ENCODE measurements around the gene TSPAN3.

The TSPAN3 gene

DNA sequence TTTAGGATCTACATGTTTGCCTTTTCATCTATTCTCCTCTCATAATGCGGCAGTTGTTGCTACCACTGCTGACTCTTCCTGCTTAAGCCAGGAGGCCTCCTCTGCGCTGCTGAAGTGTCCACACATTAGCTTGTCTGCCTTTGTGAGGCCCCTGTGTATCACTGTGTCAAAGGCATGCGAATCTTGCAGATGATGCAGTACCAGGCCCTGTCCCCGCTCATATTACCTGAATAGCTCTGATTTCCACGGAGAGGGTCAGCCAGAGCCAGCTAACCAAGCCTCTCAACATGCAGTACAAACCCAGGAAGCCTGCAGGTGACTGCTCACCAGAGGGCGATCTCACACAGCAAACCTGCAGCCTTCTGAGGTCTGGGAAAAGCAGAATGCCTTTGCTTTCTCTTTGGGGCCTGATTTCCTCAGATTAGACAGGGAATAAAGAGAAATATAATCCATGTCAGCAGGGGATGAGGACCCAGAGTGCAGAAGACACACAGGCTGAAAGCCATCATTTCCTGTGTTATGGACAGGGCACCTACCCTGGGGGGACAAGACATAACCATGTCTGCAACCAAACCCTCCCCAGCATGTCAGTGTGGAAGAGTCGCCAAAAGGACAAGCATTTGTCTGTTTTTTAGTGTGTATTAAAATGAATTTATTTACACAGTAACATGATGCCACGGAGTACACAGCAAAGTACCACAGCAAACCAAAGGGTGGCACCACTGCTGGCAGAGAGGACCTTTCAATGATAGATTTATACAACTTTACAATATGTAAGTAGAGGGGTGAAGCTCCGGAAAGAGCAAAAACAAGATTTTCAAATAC lies 36.8 kb upstream of the TSPAN3 start:
- H3K27ac ChIP-seq, result peak overlapping the region; percentile 56
- TF ChIP-seq, protein P1, sequence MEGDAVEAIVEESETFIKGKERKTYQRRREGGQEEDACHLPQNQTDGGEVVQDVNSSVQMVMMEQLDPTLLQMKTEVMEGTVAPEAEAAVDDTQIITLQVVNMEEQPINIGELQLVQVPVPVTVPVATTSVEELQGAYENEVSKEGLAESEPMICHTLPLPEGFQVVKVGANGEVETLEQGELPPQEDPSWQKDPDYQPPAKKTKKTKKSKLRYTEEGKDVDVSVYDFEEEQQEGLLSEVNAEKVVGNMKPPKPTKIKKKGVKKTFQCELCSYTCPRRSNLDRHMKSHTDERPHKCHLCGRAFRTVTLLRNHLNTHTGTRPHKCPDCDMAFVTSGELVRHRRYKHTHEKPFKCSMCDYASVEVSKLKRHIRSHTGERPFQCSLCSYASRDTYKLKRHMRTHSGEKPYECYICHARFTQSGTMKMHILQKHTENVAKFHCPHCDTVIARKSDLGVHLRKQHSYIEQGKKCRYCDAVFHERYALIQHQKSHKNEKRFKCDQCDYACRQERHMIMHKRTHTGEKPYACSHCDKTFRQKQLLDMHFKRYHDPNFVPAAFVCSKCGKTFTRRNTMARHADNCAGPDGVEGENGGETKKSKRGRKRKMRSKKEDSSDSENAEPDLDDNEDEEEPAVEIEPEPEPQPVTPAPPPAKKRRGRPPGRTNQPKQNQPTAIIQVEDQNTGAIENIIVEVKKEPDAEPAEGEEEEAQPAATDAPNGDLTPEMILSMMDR (IDR thresholded peaks at IDR 0.05), result peak; percentile 85
- TF ChIP-seq ZFX (IDR thresholded peaks at IDR 0.05; ENCODE audit: borderline replicate concordance), result no peak

DNA sequence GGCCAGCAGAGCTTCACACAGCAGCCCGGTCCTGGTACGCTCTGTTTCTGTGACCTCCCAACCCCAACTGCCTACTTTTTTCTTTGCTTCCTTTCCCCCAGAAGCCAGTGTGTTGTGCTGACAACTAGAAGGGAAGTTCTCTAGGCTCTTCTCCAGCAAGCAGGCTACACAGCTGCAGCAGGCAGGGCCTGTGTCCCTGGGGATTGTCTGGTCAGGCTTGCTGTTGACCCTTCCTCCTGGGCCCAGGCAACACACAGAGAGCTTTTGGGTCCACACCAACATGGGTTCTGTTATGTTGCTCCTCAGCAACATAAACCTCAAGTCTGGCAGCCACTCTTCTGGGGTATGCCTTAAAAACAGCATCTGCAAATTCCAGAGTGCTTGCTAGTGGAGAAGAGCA lies 36.2 kb upstream of the TSPAN3 start:
- no peak overlapping the region for H3K27ac ChIP-seq
- TF ChIP-seq, protein P1 (IDR thresholded peaks at IDR 0.05), result no peak
- TF ChIP-seq ZFX (IDR thresholded peaks at IDR 0.05; ENCODE audit: borderline replicate concordance), result no peak

DNA sequence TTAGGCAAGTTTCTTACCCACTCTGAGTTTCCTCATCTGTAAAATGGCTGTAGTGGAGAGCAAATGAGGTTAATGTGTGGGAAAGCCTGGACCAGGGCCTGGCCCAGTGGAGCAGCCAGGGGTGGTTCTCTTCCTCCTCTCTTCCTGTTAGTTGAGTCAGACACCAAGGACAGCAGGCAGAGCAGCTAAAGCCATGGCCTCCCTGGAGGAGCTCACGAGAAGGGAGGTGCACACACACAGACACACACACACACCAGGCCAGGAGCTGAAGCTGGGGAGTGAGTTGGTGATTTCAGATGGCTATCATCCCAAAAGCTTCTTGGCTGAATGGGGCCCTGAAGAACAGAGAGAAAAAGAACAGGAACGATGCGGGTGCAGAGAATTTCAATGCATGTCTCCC lies 33.2 kb upstream of the TSPAN3 start:
- H3K27ac ChIP-seq, result no peak overlapping the region
- TF ChIP-seq, protein P1 (IDR thresholded peaks at IDR 0.05), result no peak
- no peak for TF ChIP-seq ZFX (IDR thresholded peaks at IDR 0.05; ENCODE audit: borderline replicate concordance)

DNA sequence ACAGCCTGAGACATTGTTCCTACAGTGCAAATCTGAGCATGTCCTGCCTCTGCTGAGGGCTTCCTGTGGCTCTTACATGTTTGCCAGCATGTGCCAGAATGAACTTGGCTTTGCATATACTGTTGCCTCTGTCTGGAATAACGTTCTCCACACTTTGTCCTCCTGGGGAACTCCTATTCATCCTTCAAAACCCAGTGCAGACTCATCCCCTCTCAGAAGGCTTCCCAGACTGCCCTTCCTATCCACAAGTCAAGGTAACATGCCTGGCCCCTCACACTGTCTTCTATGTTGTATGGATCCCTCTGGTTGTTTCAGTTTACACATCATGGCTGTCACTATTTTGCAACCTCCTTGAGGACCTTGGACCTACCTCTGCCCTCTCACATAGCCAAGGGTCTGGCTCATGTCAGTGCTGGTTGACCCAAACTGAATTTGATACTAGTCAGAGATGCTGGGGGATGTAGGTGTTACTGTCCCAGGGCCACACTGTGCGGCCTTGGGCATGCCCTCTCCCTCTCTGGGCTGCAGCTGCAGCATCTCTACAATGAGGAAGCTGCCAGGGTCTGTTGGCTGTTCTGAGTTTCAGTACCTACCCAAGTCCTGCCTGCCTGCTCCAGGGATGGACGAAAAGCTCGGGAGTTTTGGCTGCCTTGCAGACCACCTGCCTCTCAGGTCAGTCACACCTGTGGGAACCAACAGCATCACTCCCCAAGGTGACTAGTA lies 29.0 kb upstream of the TSPAN3 start:
- no peak overlapping the region for H3K27ac ChIP-seq
- TF ChIP-seq, protein P1 (IDR thresholded peaks at IDR 0.05), result no peak
- TF ChIP-seq ZFX (IDR thresholded peaks at IDR 0.05; ENCODE audit: borderline replicate concordance), result no peak

DNA sequence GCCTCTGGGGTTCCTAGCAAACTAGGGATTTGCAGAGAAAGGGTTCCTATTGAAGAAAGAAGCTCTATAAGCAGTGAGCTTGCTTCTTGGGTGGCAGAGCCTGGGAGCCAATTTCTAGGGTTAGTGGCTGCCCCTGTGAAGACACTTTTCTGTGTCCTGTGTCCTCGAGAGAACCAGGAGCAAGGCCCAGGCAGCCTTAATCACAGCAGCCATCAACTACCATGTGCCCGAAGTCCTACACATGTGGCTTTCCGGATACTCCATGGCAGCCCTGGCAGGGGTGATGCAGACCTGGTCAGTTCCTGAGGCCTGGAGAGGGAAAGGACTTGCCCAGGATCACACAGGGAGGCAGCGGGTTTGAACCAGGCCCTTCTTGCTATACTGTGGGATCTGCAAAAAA lies 27.7 kb upstream of the TSPAN3 start:
- TF ChIP-seq ZFX (IDR thresholded peaks at IDR 0.05; ENCODE audit: borderline replicate concordance), result no peak
- TF ChIP-seq, protein P1 (IDR thresholded peaks at IDR 0.05), result no peak
- H3K27ac ChIP-seq, result no peak overlapping the region

DNA sequence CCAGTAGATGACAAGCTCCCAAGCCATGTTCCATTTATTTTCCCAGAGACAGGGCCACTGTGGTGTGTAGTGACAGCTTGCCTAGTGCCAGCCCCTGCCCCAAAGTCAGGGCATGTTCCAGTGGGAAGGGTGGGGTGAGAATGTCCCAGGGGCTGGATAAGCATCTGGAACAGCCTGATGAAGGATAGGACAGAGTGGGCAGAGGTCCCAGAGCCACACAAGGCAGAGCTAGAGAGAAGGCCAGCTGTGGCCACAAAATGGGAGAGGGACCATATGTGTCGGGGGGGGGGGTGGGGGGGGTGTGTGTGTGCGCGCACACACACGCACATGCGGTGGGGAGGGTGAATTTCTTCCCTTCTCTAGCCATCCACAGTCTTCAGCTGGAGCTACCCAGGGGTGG lies 27.0 kb upstream of the TSPAN3 start:
- TF ChIP-seq, protein P1 (IDR thresholded peaks at IDR 0.05), result no peak
- no peak for TF ChIP-seq ZFX (IDR thresholded peaks at IDR 0.05; ENCODE audit: borderline replicate concordance)
- H3K27ac ChIP-seq, result no peak overlapping the region

DNA sequence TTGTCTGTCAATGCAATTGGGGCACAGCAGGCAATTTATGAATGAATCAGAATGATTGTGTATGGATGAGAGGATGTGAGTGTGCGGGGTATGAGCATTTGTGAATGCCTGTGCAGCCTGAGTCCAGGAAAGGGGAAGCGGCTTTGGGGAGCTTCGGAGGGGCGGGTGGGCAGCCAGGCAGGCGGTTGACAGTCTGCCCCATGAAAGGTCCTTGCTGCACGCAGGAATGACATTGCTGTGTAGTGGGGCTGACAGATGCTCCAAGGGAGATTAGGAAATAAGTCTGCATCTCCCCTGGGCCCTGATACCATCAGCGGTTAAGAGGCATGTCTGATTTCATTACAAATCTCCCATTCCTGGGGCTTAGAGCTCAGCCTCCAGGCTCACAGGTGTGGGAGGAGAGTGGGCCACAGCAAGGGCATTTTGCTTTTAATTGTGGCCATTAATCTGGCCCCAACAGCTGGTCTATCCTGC lies 26.4 kb upstream of the TSPAN3 start:
- no peak overlapping the region for H3K27ac ChIP-seq
- TF ChIP-seq, protein P1 (IDR thresholded peaks at IDR 0.05), result no peak
- TF ChIP-seq ZFX (IDR thresholded peaks at IDR 0.05; ENCODE audit: borderline replicate concordance), result no peak
